GM19193 (cell line): Measurements from ENCODE around the gene BLTP2.

Source experiments
- POLR2A ChIP-seq: IDR thresholded peaks from 4 replicates; pipeline ENCODE4 v1.6.1; 2011; ENCODE audit not compliant: insufficient read depth, insufficient read length; ENCODE audit errors: extremely low read depth

The BLTP2 gene

GRCh38 chr17:28657756-28658155 is 12.8 kb upstream of the BLTP2 start:
- TF ChIP-seq POLR2A: no peak

- TF ChIP-seq POLR2A: no peak
Measured at GRCh38 chr17:28655160-28655559, 10.2 kb upstream of the BLTP2 start.

DNA sequence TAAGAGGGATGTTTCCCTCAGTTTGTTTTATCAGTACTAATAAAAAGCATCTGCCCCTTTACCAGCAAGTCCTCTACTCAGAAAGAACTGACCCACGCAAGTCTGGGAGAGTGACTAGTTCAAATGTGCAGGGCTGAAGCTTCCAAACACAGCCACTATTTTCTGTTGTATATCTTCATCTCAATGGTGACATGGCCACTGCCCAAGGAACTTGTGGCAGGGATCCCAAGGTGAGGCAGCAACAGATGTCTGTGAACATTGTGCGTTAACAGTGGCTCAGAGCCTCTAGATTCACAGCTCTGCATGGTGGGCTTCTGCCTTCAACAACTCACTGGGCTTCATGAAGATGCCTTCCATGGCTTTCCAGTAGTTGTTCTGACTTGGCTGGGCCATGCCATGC is 3.7 kb upstream of the BLTP2 start:
- TF ChIP-seq POLR2A: no peak

DNA sequence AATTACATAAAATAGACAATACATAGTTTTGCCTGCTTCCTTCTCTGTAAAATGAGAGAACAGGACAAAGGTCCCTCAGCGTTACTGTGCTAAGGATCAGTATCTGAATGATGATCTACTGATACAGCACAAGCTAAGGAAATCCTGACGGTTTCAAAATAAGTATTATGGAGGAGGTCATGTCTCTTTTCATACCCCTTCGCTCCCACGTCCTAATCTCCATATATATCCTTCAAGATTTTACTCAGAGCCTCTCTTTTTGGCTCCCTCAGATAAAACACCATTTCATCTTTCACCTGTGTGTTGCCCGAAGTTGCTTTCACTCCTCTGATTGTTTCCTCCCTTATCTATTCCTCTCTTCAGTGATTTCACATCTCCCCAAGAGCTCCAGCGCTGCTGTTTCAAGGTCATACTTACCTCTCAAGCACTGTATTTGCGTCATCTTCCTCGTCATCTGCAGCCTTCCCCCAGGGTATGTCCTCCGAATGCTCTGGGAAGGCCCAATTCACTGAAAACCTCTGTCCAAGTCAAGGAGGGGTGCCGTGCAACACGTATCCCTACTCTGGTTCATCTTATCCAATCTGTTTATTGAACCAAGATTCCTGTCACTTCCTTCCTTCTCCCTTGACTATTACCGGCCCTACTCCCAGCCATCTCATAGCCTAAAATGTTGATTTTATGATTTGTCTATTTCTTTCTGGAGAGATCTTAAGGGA is 1.2 kb upstream of the BLTP2 start:
- TF ChIP-seq POLR2A: no peak

DNA sequence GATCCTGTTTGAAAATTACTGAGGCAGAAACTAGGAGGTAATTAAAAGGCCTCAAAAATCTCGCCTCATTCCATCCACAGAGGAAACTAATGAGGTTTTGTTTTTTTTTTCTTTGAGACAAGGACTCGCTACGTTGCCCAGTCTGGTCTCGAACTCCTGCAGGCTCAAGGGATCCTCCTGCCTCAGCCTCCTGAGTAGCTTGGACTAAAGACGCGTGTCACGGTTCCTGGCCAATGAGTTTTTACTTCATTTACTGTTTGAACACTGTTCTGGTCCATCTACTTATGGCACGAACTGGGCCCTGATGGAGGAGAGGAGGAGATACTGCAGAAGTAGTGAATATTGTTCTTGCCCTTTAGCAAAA is 600 bp upstream of the BLTP2 start:
- TF ChIP-seq POLR2A: no peak

GRCh38 chr17:28643983-28644786 is 773 bp downstream of the BLTP2 start:
- TF ChIP-seq POLR2A: no peak

DNA sequence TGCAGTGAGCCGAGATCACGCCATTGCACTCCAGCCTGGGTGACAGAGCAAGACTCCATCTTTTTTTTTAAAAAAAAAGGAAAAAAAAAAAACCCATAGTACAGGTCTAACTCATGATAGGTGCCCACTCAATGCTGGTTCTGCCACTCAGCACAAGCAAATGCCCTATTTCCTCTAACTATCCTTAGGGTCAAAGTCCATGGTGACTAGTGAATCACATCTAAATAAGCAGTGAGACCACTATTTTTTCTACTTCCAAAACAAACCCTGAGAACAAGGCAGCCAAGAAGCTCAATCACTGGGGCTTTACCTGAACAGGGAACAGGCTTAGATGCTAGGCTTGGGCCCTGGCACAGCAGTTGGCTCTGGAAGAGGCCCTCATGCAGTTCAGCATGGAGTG is 3.4 kb downstream of the BLTP2 start:
- no peak for TF ChIP-seq POLR2A

DNA sequence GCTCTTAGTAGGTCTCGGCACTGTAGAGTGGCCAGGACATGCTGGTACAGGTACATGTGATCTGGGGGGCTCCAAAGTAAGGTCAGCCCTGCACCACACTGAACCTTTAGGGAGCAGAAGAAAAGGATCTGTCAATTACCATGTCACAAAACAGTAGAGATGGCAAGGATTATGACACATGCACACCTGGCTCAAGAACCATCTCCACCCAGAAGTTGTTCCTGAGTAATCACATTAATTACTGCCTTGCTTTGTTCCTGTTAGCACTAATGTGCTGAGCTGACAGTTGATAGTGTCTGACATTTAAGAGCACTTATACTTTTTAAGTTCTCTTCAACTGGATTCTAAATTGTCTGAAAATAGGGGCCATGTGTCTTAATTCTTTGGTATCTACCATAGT is 9.5 kb downstream of the BLTP2 start:
- no peak for TF ChIP-seq POLR2A

DNA sequence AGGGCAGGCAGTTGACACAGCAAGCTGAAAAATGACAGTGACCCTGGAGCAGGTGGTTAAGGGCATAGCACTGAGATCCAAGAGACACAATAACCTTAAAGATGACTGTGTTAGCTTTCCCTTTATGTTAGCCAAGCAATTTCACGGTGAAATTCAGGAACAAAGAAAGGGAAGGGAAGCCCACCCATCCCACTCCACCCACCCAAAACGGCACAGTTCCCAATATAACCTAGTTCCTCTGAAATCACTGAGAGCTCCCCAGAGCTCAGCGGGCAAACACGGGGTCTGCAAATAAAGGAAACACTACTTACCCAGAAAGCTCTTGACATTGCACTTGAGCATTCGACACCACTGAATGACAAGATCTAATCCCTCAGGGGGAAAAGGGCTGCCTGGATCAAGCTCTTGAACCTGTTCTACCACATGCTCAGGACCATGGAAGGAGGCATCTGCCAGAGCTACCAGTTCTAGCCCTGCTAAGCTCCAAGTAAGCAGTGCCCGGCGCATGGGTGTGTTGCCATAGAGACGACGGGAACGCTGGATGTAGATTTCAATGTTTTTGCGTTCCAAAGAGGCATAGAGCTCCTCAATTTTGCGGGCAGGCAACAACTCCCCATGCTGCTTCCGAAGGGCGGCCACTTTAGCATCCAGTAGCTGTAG is 10.6 kb downstream of the BLTP2 start:
- TF ChIP-seq POLR2A: no peak

- no peak for TF ChIP-seq POLR2A
Measured at GRCh38 chr17:28626818-28627217, 18.1 kb downstream of the BLTP2 start.

GRCh38 chr17:28624148-28624547 is 20.8 kb downstream of the BLTP2 start:
- no peak for TF ChIP-seq POLR2A

GRCh38 chr17:28623696-28624095 is 21.3 kb downstream of the BLTP2 start:
- no peak for TF ChIP-seq POLR2A

DNA sequence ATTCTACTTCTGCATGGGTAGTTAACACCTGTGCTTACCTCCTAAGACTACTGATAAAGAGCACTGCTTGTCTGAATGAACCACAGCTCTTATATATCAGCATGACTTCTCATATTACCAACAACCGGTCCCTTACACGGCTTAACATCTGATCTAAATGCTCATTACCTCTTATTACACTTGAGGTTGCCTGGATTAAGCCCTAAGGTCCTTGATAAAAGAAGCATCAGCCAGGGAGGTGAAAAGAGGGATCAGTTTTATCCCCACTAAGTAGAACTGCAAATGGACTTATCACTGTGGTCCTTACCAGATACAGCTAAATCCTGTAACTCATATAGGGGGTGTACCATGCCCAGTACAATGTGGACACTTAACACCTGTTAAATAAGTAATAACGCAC is 22.8 kb downstream of the BLTP2 start:
- no peak for TF ChIP-seq POLR2A

DNA sequence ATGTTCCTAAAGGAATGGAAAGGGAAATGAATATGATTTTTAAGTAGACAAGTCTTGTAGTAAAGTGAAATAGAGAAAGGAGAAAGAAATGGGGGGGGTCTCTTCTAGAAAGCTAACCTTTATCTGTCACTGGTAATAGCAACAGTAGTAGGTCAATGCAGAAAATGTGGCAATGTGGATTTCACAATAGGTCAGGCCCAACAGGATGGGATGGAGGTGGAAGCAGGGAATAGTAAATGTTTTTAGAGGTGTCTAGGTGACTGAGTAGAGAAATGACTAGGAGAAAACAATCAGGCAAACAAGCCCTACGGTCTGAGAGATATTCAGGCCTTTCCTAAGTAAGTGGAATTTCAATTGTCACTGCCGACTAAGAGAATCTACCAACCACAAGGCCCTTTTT is 24.9 kb downstream of the BLTP2 start:
- TF ChIP-seq POLR2A: no peak

- no peak for TF ChIP-seq POLR2A
Measured at GRCh38 chr17:28618464-28618863, 26.5 kb downstream of the BLTP2 start.

- no peak for TF ChIP-seq POLR2A
Measured at GRCh38 chr17:28616281-28616680, 28.7 kb downstream of the BLTP2 start.
